HepG2 (cell line): ENCODE measurements around the gene TUT7. TPM values are rescaled to one million over a fixed set of nuclear protein-coding genes. Genes with fewer than 3 reads are reported as not detected.
A peak's percentile ranks its signal among the peaks of the same experiment; 100 is the strongest.

Source experiments
- ASH2L ChIP-seq: fragments of 300-600, 200-600 bp; sonication (generic); IDR thresholded peaks from 2 replicates; pipeline ENCODE4 v1.7.0; 2017; ENCODE audit warnings: low read depth, mild to moderate bottlenecking, moderate library complexity, mixed read lengths, low read length; ENCODE audit not compliant: insufficient read length
- CCAR2 ChIP-seq: fragments of 200-400 bp; formaldehyde crosslinking; optimal IDR thresholded peaks from 2 replicates; pipeline ENCODE3; 2018; ENCODE audit warnings: low read depth, mild to moderate bottlenecking, low read length, moderate library complexity
- ELF4 ChIP-seq: sonication (generic); formaldehyde crosslinking; IDR thresholded peaks from 2 replicates; pipeline ENCODE4 v1.5.0; 2020; ENCODE audit warnings: missing genetic modification reagents, mild to moderate bottlenecking, moderate library complexity, borderline replicate concordance
- KLF13 ChIP-seq: sonication (generic); formaldehyde crosslinking; IDR thresholded peaks from 2 replicates; pipeline ENCODE4 v1.4.0; 2020; ENCODE audit warnings: mild to moderate bottlenecking, missing genetic modification reagents
- KLF16 ChIP-seq, 2 experiments: sonication (generic) in 1 of 2; formaldehyde crosslinking in 1 of 2; IDR thresholded peaks; 2 replicates each; pipeline versions ENCODE4 v1.6.1 to v1.8.0; 2016 to 2023; ENCODE audit warnings: missing genetic modification reagents in 2 of 2, missing compliant biosample characterization in 1 of 2
- MED13 ChIP-seq: sonication (generic); formaldehyde crosslinking; IDR thresholded peaks from 2 replicates; pipeline ENCODE4 v1.5.0; 2020; ENCODE audit warnings: missing genetic modification reagents
- MIER2 ChIP-seq: IDR thresholded peaks from 2 replicates; pipeline ENCODE4 v1.6.1; 2016; ENCODE audit warnings: missing biosample characterization, missing genetic modification reagents
- REL ChIP-seq: sonication (generic); formaldehyde crosslinking; conservative IDR thresholded peaks from 2 replicates; pipeline ENCODE4 v1.8.0; 2022; ENCODE audit warnings: mild to moderate bottlenecking, missing genetic modification reagents, moderate library complexity
- TCF7L2 ChIP-seq: IDR thresholded peaks from 2 replicates; pipeline ENCODE4 v1.6.1; 2011; ENCODE audit warnings: mild to moderate bottlenecking, low read depth, low read length, moderate library complexity
- THAP7 ChIP-seq: sonication (generic); formaldehyde crosslinking; IDR thresholded peaks from 2 replicates; pipeline ENCODE4 v1.8.1; 2023; ENCODE audit warnings: mild to moderate bottlenecking, missing genetic modification reagents
- WIZ ChIP-seq: sonication (generic); formaldehyde crosslinking; IDR thresholded peaks from 2 replicates; pipeline ENCODE4 v1.5.1; 2020; ENCODE audit warnings: mild to moderate bottlenecking, missing genetic modification reagents
- ZBTB33 ChIP-seq: sonication (generic); formaldehyde crosslinking; IDR thresholded peaks from 2 replicates; pipeline ENCODE4 v1.4.0; 2020; ENCODE audit warnings: missing genetic modification reagents
- ZNF629 ChIP-seq: sonication (generic); formaldehyde crosslinking; conservative IDR thresholded peaks from 2 replicates; pipeline ENCODE4 v1.5.0; 2020; ENCODE audit warnings: missing genetic modification reagents
- ZNF639 ChIP-seq: conservative IDR thresholded peaks from 2 replicates; pipeline ENCODE4 v1.6.1; 2018; ENCODE audit warnings: missing genetic modification reagents
- ZNF652 ChIP-seq: IDR thresholded peaks from 2 replicates; pipeline ENCODE4 v1.6.1; 2016; ENCODE audit warnings: low read depth, borderline replicate concordance
- ZNF7 ChIP-seq: IDR thresholded peaks from 2 replicates; pipeline ENCODE4 v1.6.1; 2016; ENCODE audit warnings: missing biosample characterization, missing genetic modification reagents
- ZNF749 ChIP-seq: sonication (generic); formaldehyde crosslinking; IDR thresholded peaks from 2 replicates; pipeline ENCODE4 v1.8.0; 2022; ENCODE audit warnings: mild to moderate bottlenecking, missing genetic modification reagents, moderate library complexity, borderline replicate concordance
- ZNF891 ChIP-seq: sonication (generic); formaldehyde crosslinking; IDR thresholded peaks from 2 replicates; pipeline ENCODE4 v1.5.0; 2020; ENCODE audit warnings: mild to moderate bottlenecking, missing genetic modification reagents
- polyA plus RNA-seq, 8 experiments: library from polyadenylated mRNA; depleted of rRNA in 3 of 8; stranded (reverse) in 7 of 8; unstranded in 1 of 8; fragments of >200 nt; fragmentation: Illumina TruSeq in 4 of 8; extraction: Trizol in 4 of 8; gene quantifications; 2 replicates each; pipeline versions ENCODE4 v1.2.1 to v1.2.3, GENCODE V29; 2011 to 2016; ENCODE audit warnings: low read depth in 4 of 8, missing spikeins in 1 of 8, mixed read lengths in 1 of 8; ENCODE audit not compliant: insufficient read depth in 1 of 8
- total RNA-seq, 5 experiments: library from RNA; depleted of rRNA; stranded (reverse); fragments of >200 nt; fragmentation: Illumina TruSeq; extraction: Trizol; gene quantifications; 2 replicates each; pipeline ENCODE4 v1.2.3, GENCODE V29; 2016; ENCODE audit warnings: low read depth in 1 of 5
- TF ChIP-seq, protein P1 (sequence below): sonication (generic); formaldehyde crosslinking; IDR thresholded peaks from 2 replicates; pipeline ENCODE4 v1.4.0; 2020; ENCODE audit warnings: missing genetic modification reagents
- TF ChIP-seq, protein P2 (sequence below): sonication (generic); formaldehyde crosslinking; IDR thresholded peaks from 2 replicates; pipeline ENCODE4 v1.8.0; 2022; ENCODE audit warnings: low read depth, missing genetic modification reagents
- TF ChIP-seq, protein P3 (sequence below): IDR thresholded peaks from 2 replicates; pipeline ENCODE4 v1.6.1; 2018; ENCODE audit warnings: missing genetic modification reagents

Gene TUT7
- total and polyA plus RNA-seq, 2 of the 13 experiments (the other 11 are each of a cell fraction or from before 2014, with no cell fraction given) = 12.0 to 19.4 TPM

DNA sequence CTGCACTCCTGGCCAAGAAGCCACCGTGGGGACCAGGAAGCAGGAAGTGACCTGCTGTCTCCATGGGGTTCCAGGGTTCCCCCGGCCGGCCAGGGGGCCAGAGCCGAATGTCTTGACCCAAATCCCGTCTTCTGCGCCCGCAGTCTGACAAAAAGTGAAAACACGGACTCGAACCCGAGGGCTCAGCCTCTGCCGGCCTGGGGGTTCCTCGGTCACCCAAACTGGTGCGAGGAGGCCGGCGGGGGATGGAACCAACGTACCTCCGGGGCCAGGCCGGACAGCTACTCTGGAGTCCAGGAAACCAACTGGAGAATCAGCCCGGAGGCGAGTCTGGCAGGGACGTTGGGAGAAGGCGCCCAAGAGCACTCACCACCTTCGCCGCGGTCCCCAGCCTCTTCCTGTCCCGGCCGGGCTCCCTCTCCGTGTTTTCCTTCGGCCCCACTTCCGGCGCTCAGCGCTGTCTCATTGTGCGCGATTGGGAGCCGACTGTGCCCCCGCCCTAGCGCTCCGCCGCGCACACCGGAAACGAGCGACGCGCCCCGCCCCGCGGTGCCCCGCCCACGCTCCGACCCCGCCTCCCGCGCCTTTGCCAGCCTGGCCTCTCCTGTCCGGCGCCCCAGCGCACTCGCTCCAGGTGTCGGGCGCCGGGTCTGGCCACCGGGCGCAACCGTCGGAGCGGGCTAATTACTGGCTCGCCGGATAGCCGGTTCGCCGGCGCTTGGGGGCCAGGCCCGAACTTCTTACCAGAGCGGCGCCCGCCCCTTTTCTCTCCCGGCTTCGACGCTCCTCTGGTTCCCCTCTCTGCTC is at the start of gene TUT7 (continued):
- TF ChIP-seq ZNF749 (CRISPR knock-in tag) = peak; percentile 59; the same call in 1 of the 2 replicates
- peak; percentile 93 for TF ChIP-seq ELF4 (CRISPR knock-in tag)
- TF ChIP-seq REL (CRISPR knock-in tag) = peak; percentile 85; the same call in 1 of the 2 replicates
- TF ChIP-seq, protein P1, sequence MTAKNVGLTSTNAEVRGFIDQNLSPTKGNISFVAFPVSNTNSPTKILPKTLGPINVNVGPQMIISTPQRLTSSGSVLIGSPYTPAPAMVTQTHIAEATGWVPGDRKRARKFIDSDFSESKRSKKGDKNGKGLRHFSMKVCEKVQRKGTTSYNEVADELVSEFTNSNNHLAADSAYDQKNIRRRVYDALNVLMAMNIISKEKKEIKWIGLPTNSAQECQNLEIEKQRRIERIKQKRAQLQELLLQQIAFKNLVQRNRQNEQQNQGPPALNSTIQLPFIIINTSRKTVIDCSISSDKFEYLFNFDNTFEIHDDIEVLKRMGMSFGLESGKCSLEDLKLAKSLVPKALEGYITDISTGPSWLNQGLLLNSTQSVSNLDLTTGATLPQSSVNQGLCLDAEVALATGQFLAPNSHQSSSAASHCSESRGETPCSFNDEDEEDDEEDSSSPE (CRISPR knock-in tag) = peak; percentile 65; the same call in 1 of the 2 replicates
- TF ChIP-seq ZNF652 (CRISPR knock-in tag) = no peak
- no peak for TF ChIP-seq TCF7L2
- TF ChIP-seq ASH2L = peak; percentile 96
- peak; percentile 80 for TF ChIP-seq ZNF891
- no peak for TF ChIP-seq WIZ (CRISPR knock-in tag)
- no peak for TF ChIP-seq KLF13 (CRISPR knock-in tag)
- no peak for TF ChIP-seq ZBTB33
- TF ChIP-seq, protein P2, sequence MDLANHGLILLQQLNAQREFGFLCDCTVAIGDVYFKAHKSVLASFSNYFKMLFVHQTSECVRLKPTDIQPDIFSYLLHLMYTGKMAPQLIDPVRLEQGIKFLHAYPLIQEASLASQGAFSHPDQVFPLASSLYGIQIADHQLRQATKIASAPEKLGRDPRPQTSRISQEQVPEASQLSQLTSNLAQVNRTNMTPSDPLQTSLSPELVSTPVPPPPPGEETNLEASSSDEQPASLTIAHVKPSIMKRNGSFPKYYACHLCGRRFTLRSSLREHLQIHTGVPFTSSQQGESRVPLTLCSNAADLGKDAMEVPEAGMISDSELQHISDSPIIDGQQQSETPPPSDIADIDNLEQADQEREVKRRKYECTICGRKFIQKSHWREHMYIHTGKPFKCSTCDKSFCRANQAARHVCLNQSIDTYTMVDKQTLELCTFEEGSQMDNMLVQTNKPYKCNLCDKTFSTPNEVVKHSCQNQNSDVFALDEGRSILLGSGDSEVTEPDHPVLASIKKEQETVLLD (CRISPR knock-in tag) = peak; percentile 70; the same call in 1 of the 2 replicates
- TF ChIP-seq, protein P3, sequence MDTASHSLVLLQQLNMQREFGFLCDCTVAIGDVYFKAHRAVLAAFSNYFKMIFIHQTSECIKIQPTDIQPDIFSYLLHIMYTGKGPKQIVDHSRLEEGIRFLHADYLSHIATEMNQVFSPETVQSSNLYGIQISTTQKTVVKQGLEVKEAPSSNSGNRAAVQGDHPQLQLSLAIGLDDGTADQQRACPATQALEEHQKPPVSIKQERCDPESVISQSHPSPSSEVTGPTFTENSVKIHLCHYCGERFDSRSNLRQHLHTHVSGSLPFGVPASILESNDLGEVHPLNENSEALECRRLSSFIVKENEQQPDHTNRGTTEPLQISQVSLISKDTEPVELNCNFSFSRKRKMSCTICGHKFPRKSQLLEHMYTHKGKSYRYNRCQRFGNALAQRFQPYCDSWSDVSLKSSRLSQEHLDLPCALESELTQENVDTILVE (CRISPR knock-in tag) = no peak
- no peak; the same call in 1 of the 2 replicates for TF ChIP-seq MED13 (CRISPR knock-in tag)
- TF ChIP-seq KLF16 (CRISPR knock-in tag; IDR thresholded peaks at IDR 0.05) = peak in 1 of 2 experiments; percentile 71; a peak in 1 of 4 replicates
- TF ChIP-seq ZNF7 (CRISPR knock-in tag) = no peak
- no peak for TF ChIP-seq MIER2 (CRISPR knock-in tag)
- TF ChIP-seq CCAR2 = no peak
- TF ChIP-seq THAP7 (CRISPR knock-in tag) = peak; percentile 80
- TF ChIP-seq ZNF639 (CRISPR knock-in tag) = no peak; the same call in 1 of the 2 replicates
- 0 out of 2 replicates have a peak, but pooled peaks have one; percentile 3 for TF ChIP-seq ZNF629 (CRISPR knock-in tag)
